H1 (cell line): ENCODE measurements around the gene FIGNL2. TPM values are rescaled to one million over a fixed set of nuclear protein-coding genes. Genes with fewer than 3 reads are reported as not detected.

Experiments used
- CTCF ChIA-PET: fragments of 300-600 bp; sonication (Branson Sonifier 250); formaldehyde crosslinking; loops from one replicate; lab custom pipeline; 2021; ENCODE audit not compliant: partially characterized antibody; lab: Charles Lee
- POLR2A ChIA-PET: fragments of 300-600 bp; sonication (Branson Sonifier 250); formaldehyde crosslinking; loops from one replicate; lab custom pipeline; 2021; ENCODE audit warnings: inconsistent platforms; ENCODE audit not compliant: partially characterized antibody; lab: Charles Lee
- DNase-seq, 2 experiments: peaks; one replicate each; pipeline versions ENCODE4 v3.0.0 to v3.0.0-alpha.2; 2010 to 2022; ENCODE audit warnings: low spot score in 2 of 2, low read depth in 1 of 2, mixed read lengths in 1 of 2
- FAIRE-seq: peaks from 2 replicates; lab custom pipeline; 2011; peaks lifted over from hg19 to GRCh38; lab: Jason Lieb, UNC
- H2AFZ ChIP-seq: 2 replicates; pipeline ENCODE4 v1.8.1; 2012; ENCODE audit warnings: low read length, inconsistent platforms
- H2AK5ac ChIP-seq: 2 replicates; pipeline ENCODE4 v1.6.1; 2013; ENCODE audit warnings: low read depth, low read length
- H2BK120ac ChIP-seq: replicated peaks from 2 replicates; pipeline ENCODE3; 2013; ENCODE audit warnings: low read depth, low read length, inconsistent platforms
- H2BK12ac ChIP-seq: 2 replicates; pipeline ENCODE4 v1.6.1; 2013; ENCODE audit warnings: low read depth, low read length
- H2BK15ac ChIP-seq: 2 replicates; pipeline ENCODE4 v1.6.1; 2013; ENCODE audit warnings: low read length
- H2BK20ac ChIP-seq: 2 replicates; pipeline ENCODE4 v1.6.1; 2013; ENCODE audit warnings: low read length
- H2BK5ac ChIP-seq: 2 replicates; pipeline ENCODE4 v1.6.1; 2013; ENCODE audit warnings: low read depth, low read length
- H3K14ac ChIP-seq: 2 replicates; pipeline ENCODE4 v1.6.1; 2013; ENCODE audit warnings: inconsistent platforms; ENCODE audit not compliant: insufficient read length
- H3K18ac ChIP-seq: 2 replicates; pipeline ENCODE4 v1.6.1; 2013; ENCODE audit warnings: low read length; ENCODE audit errors: extremely low read depth
- H3K23ac ChIP-seq: 2 replicates; pipeline ENCODE4 v1.6.1; 2013; ENCODE audit warnings: inconsistent platforms; ENCODE audit not compliant: insufficient read length
- H3K23me2 ChIP-seq: 2 replicates; pipeline ENCODE4 v1.6.1; 2013; ENCODE audit warnings: low read depth, low read length
- H3K27ac ChIP-seq: 2 replicates; pipeline ENCODE4 v1.6.1; 2011; ENCODE audit warnings: low read depth, low read length, inconsistent platforms
- H3K27me3 ChIP-seq, 4 experiments: replicated peaks in 1 of 4; 1 replicate in 1 of 4; 2 replicates in 3 of 4; pipeline versions ENCODE4 v1.6.1 to v1.8.1; 2011 to 2013; ENCODE audit warnings: low read length in 3 of 4, mild to moderate bottlenecking in 3 of 4, inconsistent platforms in 2 of 4, mixed read lengths in 2 of 4, moderate library complexity in 1 of 4; ENCODE audit not compliant: control insufficient read depth in 3 of 4, insufficient read depth in 3 of 4; ENCODE audit errors: extremely low read depth in 1 of 4
- H3K36me3 ChIP-seq, 4 experiments: 2 replicates each; pipeline versions ENCODE4 v1.6.1 to v1.8.1; 2011 to 2013; ENCODE audit warnings: mild to moderate bottlenecking in 4 of 4, low read length in 3 of 4, moderate library complexity in 2 of 4, control low read depth in 1 of 4, inconsistent platforms in 1 of 4; ENCODE audit not compliant: insufficient read depth in 4 of 4, control insufficient read depth in 2 of 4
- H3K4ac ChIP-seq: replicated peaks from 2 replicates; pipeline ENCODE3; 2013; ENCODE audit warnings: low read length, low read depth, mixed read lengths, inconsistent platforms; ENCODE audit not compliant: insufficient read length
- H3K4me1 ChIP-seq, 4 experiments: replicated peaks in 1 of 4; 1 replicate in 1 of 4; 2 replicates in 3 of 4; pipeline versions ENCODE4 v1.6.1 to v1.8.1; 2011 to 2013; ENCODE audit warnings: low read length in 3 of 4, inconsistent platforms in 2 of 4, mixed read lengths in 1 of 4; ENCODE audit not compliant: insufficient read depth in 4 of 4, control insufficient read depth in 3 of 4
- H3K4me2 ChIP-seq, 2 experiments: 2 replicates each; pipeline versions ENCODE4 v1.6.1 to v1.8.1; 2011 to 2013; ENCODE audit warnings: low read depth in 2 of 2, low read length in 2 of 2, control low read depth in 1 of 2, inconsistent platforms in 1 of 2, mild to moderate bottlenecking in 1 of 2; ENCODE audit not compliant: insufficient read depth in 1 of 2
- H3K4me3 ChIP-seq, 4 experiments: fragments of 200-600, 300-600 bp in 1 of 4; sonication (generic), shearing (Covaris generic), sonication (Bioruptor Twin) in 1 of 4; 2 replicates each; pipeline versions ENCODE4 v1.5.1 to v1.8.1; 2011 to 2016; ENCODE audit warnings: low read length in 4 of 4, low read depth in 3 of 4, control low read depth in 2 of 4, inconsistent platforms in 2 of 4, mild to moderate bottlenecking in 2 of 4, mixed read lengths in 1 of 4, moderate library complexity in 1 of 4; ENCODE audit not compliant: insufficient read depth in 2 of 4; ENCODE audit errors: extremely low read depth in 1 of 4
- H3K56ac ChIP-seq: replicated peaks from 2 replicates; pipeline ENCODE3; 2013; ENCODE audit warnings: low read depth, mild to moderate bottlenecking, mixed read lengths, low read length, inconsistent platforms; ENCODE audit not compliant: insufficient read length
- H3K79me1 ChIP-seq: 2 replicates; pipeline ENCODE4 v1.6.1; 2013; ENCODE audit warnings: low read depth, low read length, control low read depth
- H3K79me2 ChIP-seq, 2 experiments: 2 replicates each; pipeline versions ENCODE4 v1.6.1 to v1.8.1; 2012 to 2013; ENCODE audit warnings: low read length in 2 of 2, mild to moderate bottlenecking in 2 of 2, inconsistent platforms in 1 of 2; ENCODE audit not compliant: insufficient read depth in 2 of 2, control insufficient read depth in 1 of 2
- H3K9ac ChIP-seq, 4 experiments: replicated peaks in 1 of 4; 1 replicate in 1 of 4; 2 replicates in 3 of 4; pipeline versions ENCODE4 v1.6.1 to v1.8.1; 2011 to 2013; ENCODE audit warnings: low read depth in 3 of 4, low read length in 3 of 4, control low read depth in 2 of 4, mild to moderate bottlenecking in 2 of 4, moderate library complexity in 2 of 4, inconsistent platforms in 1 of 4; ENCODE audit errors: extremely low read depth in 1 of 4
- H3K9me3 ChIP-seq, 2 experiments: 2 replicates each; pipeline versions ENCODE4 v1.6.1 to v1.8.1; 2012 to 2013; ENCODE audit warnings: mild to moderate bottlenecking in 2 of 2, moderate library complexity in 2 of 2, control low read depth in 1 of 2, inconsistent platforms in 1 of 2, low read depth in 1 of 2, low read length in 1 of 2, mixed read lengths in 1 of 2; ENCODE audit not compliant: insufficient read depth in 2 of 2
- H4K20me1 ChIP-seq, 2 experiments: replicated peaks in 1 of 2; 2 replicates each; pipeline versions ENCODE3 to v1.8.1; 2011 to 2013; ENCODE audit warnings: inconsistent platforms in 2 of 2, low read length in 2 of 2, mild to moderate bottlenecking in 1 of 2; ENCODE audit not compliant: insufficient read depth in 2 of 2, control insufficient read depth in 1 of 2
- H4K5ac ChIP-seq: 2 replicates; pipeline ENCODE4 v1.6.1; 2013; ENCODE audit warnings: low read length, low read depth, mixed read lengths, inconsistent platforms; ENCODE audit not compliant: insufficient read length
- H4K8ac ChIP-seq: 2 replicates; pipeline ENCODE4 v1.8.0; 2013; ENCODE audit warnings: mild to moderate bottlenecking, moderate library complexity, low read length, inconsistent platforms; ENCODE audit not compliant: insufficient read depth; ENCODE audit errors: extremely low read depth
- H4K91ac ChIP-seq: replicated peaks from 2 replicates; pipeline ENCODE3; 2013; ENCODE audit warnings: low read length, mixed read lengths, inconsistent platforms; ENCODE audit not compliant: insufficient read length
- EGR1 ChIP-seq: IDR thresholded peaks from 2 replicates; pipeline ENCODE4 v1.6.1; 2011; ENCODE audit warnings: low read depth, low read length, borderline replicate concordance
- RNF2 ChIP-seq: fragments of 200-900, 300-1000 bp; sonication (generic); IDR thresholded peaks from 2 replicates; pipeline ENCODE4 v1.7.1; 2016; ENCODE audit warnings: borderline replicate concordance, low read depth, mild to moderate bottlenecking, antibody characterized with exemption, low read length; ENCODE audit not compliant: poor library complexity, severe bottlenecking; ENCODE audit errors: missing control alignments
- WGBS, 2 experiments: shearing (Covaris generic) in 1 of 2; methylation state at CpG; one replicate each; pipeline versions ENCODE4 v1.1.6 to v1.1.7; 2013 to 2015; ENCODE audit warnings: low lambda C conversion rate in 2 of 2, mixed read lengths in 2 of 2, inconsistent platforms in 1 of 2, low coverage in 1 of 2, missing lambda C conversion rate in 1 of 2; ENCODE audit not compliant: insufficient replicate concordance in 2 of 2, insufficient coverage in 1 of 2, insufficient read length in 1 of 2; ENCODE audit errors: extremely low coverage in 1 of 2, missing lambda C conversion rate in 1 of 2; 5-methylcytosine and 5-hydroxymethylcytosine counted together
- polyA plus RNA-seq, 7 experiments: library from polyadenylated mRNA; depleted of rRNA in 3 of 7; stranded (reverse) in 5 of 7; unstranded in 2 of 7; fragments of >200 nt in 5 of 7; fragments of 200-250 nt in 2 of 7; gene quantifications; 1 replicate in 5 of 7; 2 replicates in 1 of 7; 4 replicates in 1 of 7; pipeline versions ENCODE4 v1.2.1 to v1.2.3, GENCODE V29; 2011 to 2013; ENCODE audit warnings: missing spikeins in 2 of 7, mixed read lengths in 2 of 7
- total RNA-seq: library from RNA; stranded (reverse); fragmentation: NEBNext Ultra II Directional; extraction: Animal tissue kit (Norgen Biotek cat#: 25700); gene quantifications from 2 replicates; pipeline ENCODE4 v1.2.1, GENCODE V29; 2021

Gene FIGNL2
- total and polyA plus RNA-seq, 2 of the 8 experiments (the other 6 are each of a cell fraction or from before 2014, with no cell fraction given), result 6.5 to 7.1 TPM

DNA sequence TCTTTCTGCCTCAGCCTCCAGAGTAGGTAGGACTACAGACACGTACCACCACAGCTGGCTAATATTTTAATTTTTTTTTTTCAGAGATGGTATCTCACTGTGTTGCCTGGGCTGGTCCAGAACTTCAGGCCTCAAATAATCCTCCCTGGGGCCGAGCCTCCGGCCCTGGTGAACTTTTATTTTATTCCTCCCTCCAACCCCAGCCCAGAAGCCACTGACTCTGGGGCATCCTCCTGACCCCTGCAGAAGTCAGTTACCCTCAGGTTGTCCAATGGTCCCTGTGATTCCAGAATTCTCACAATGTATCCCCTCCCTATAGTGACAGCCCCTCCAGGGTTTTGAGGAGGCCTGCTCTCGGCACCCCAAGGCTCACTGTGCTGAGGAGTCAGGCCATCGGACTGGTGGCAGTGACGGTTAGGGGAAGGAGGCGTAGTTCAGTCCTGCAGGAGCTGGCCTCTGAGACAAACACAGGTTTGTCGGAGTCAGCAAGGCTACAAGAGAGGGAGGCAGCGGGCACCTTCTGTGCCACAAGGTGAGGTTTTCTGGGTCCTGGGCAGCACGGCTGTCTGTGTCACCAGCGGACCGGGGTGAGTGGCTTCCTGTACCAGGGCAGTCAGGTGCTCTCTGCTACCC is 19.4 kb upstream of the FIGNL2 start:
- Histone ChIP-seq H3K4me1 (peaks cover 15 to 49% (median 41%) of the 10 kb centered on the region in 4 experiments), H3K23me2 (peaks cover 23% of the 10 kb centered on the region), H4K91ac (no peak overlapping the region), H2BK15ac (peak overlapping the region; percentile 88; the same call in 1 of the 2 replicates), H3K56ac (no peak overlapping the region), H2BK120ac (no peak overlapping the region), H3K9ac (no peak overlapping the region), H2AK5ac (peak overlapping the region; percentile 77), H3K27me3 (peaks cover 0 to 29% (median 24%) of the 10 kb centered on the region in 4 experiments; a peak in 6 of 7 replicates), H3K9me3 (no peaks in the 10 kb centered on the region), H2BK5ac (no peak overlapping the region), H2BK20ac (no peak overlapping the region), H3K4me3 (no peak overlapping the region), H3K14ac (no peak overlapping the region), H3K36me3 (no peaks in the 10 kb centered on the region), H3K4ac (no peak overlapping the region), H3K79me1 (no peaks in the 10 kb centered on the region), H4K8ac (peak overlapping the region; percentile 11), H4K20me1 (no peaks in the 10 kb centered on the region), H3K27ac (no peak overlapping the region), H3K4me2 (peak overlapping the region; percentile 95 to 96; a peak in 1 of 4 replicates), H2BK12ac (peak overlapping the region; percentile 92; the same call in 1 of the 2 replicates), H3K79me2 (no peaks in the 10 kb centered on the region), H3K23ac (no peak overlapping the region), H3K18ac (peak overlapping the region; percentile 48; the same call in 1 of the 2 replicates), H4K5ac (no peak overlapping the region), H2AFZ (no peak overlapping the region)
- ChIA-PET CTCF (interaction anchor here (0.9 to 10.6 kb wide), 5 partner anchors 8 to 53 kb away, joined by 3 to 132 read pairs (median 9); a partner anchor contains a TSS), POLR2A (interaction anchor here (0.7 to 11.2 kb wide), 3 partner anchors 11 to 48 kb away, joined by 3 to 107 read pairs (median 11); partner anchors contain the start of gene FIGNL2)
- DNase-seq, result no peak
- no peak for TF ChIP-seq EGR1
- TF ChIP-seq RNF2, result peak; percentile 10
- WGBS, 2 experiments, result 78% methylated on average over 12 of the region's 12 CpGs; no CpG with 5 or more reads in 1 of the 2 experiments
- FAIRE-seq, result no peak
